Measurements from ENCODE around the gene LRP3. TPM values are rescaled to one million over a fixed set of nuclear protein-coding genes. Genes with fewer than 3 reads are reported as not detected.
"Not testable (repeated sequence)": the region's sequence is repeated elsewhere in the genome, so short reads cannot be mapped to it uniquely, and the experiment has no call there.

Gene LRP3
- total RNA-seq, 2 experiments from 2014 or later: 0.11 TPM; not detected in 1

DNA sequence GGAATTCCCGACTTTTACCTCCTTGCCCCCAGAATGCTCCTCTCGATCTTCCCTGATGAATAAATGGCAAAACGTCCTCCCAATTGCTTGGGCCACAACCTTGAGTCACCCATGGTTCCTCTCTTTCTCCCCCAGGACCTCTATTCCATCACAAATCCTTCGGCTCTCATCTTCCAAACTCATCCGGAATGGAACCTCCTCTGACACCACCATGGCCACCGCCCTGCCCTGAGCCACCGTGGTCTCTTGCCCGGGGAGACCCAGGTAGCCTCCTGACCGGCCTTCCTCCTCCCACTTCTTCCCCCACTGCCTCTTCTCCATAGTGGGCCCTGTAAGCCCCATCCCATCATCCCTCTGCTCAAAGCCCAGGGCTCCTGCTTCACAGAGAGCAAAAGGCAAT lies 26.6 kb downstream of the LRP3 start:
- no peak overlapping the region for H3K4me3 ChIP-seq (ENCODE audit: low read length)
- intact Hi-C loops (cut with DNase I, micrococcal nuclease): no loop called here
- peaks cover 34% of the 10 kb centered on the region for H3K27me3 Mint-ChIP-seq
- no peaks in the 10 kb centered on the region for H3K36me3 Mint-ChIP-seq (ENCODE audit: low read depth)
- no peaks in the 10 kb centered on the region for H3K9me3 Mint-ChIP-seq
- peaks cover 0 to 8% of the 10 kb centered on the region in 2 experiments for H3K9me3 ChIP-seq (ENCODE audit: control insufficient read depth in 1 of 2, insufficient read depth in 1 of 2, low read length in 2 of 2)
- H3K4me1 Mint-ChIP-seq (ENCODE audit: low read depth): peaks cover 4% of the 10 kb centered on the region
- CTCF ChIA-PET: no interaction called here
- H3K4me3 Mint-ChIP-seq: no peak overlapping the region
- H3K27ac ChIP-seq (ENCODE audit: low read depth in 1 of 2, low read length in 2 of 2): no peak overlapping the region
- no peaks in the 10 kb centered on the region for H3K36me3 ChIP-seq (ENCODE audit: insufficient read depth, low read length)
- POLR2A ChIA-PET: no interaction called here
- H3K27ac Mint-ChIP-seq: no peak overlapping the region
- TF ChIP-seq CTCF (IDR thresholded peaks at IDR 0.05): no peak
- no peak for ATAC-seq (ENCODE audit: poor library complexity)
- DNase-seq: no peak
- H3K27me3 ChIP-seq (ENCODE audit: control insufficient read depth in 1 of 2, insufficient read depth in 2 of 2, low read length in 2 of 2): peaks cover 21 to 25% of the 10 kb centered on the region in 2 experiments
- H3K4me1 ChIP-seq (ENCODE audit: insufficient read depth, low read length): peaks cover 4% of the 10 kb centered on the region

DNA sequence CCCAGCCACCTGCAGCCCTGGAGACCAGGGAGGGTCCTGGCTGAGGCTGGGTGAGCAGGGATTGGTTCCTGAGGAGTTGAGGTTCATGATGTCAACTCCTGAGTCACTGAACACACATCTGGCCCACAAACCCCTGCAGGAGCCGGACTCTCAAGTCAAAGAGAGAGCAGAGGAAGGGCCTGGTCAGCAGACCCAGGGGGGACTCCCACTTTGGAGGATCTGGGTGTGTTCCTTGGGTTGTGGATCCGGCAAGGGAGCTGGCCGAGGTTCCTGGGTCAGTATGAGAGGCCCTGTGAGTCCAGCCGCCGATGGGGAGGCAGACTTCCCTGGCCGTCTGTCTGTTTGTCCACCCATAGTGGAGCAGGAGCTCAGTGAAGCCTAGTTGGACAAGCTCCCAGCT lies 27.5 kb downstream of the LRP3 start:
- Histone ChIP-seq H3K9me3 (ENCODE audit: control insufficient read depth in 1 of 2, insufficient read depth in 1 of 2, low read length in 2 of 2) (peaks cover 0 to 8% of the 10 kb centered on the region in 2 experiments), H3K4me1 (ENCODE audit: insufficient read depth, low read length) (peaks cover 12% of the 10 kb centered on the region), H3K27ac (ENCODE audit: low read depth in 1 of 2, low read length in 2 of 2) (no peak overlapping the region), H3K4me3 (ENCODE audit: low read length) (no peak overlapping the region), H3K36me3 (ENCODE audit: insufficient read depth, low read length) (no peaks in the 10 kb centered on the region), H3K27me3 (ENCODE audit: control insufficient read depth in 1 of 2, insufficient read depth in 2 of 2, low read length in 2 of 2) (peaks cover 28 to 33% of the 10 kb centered on the region in 2 experiments)
- no peak for TF ChIP-seq CTCF (IDR thresholded peaks at IDR 0.05)
- intact Hi-C loops (cut with DNase I, micrococcal nuclease): no loop called here
- no peak for ATAC-seq (ENCODE audit: poor library complexity)
- DNase-seq: no peak
- ChIA-PET CTCF (no interaction called here), POLR2A (no interaction called here)
- Mint-ChIP-seq H3K9me3 (no peaks in the 10 kb centered on the region), H3K27me3 (peaks cover 42% of the 10 kb centered on the region), H3K27ac (no peak overlapping the region), H3K4me1 (ENCODE audit: low read depth) (peaks cover 12% of the 10 kb centered on the region), H3K36me3 (ENCODE audit: low read depth) (no peaks in the 10 kb centered on the region), H3K4me3 (no peak overlapping the region)

DNA sequence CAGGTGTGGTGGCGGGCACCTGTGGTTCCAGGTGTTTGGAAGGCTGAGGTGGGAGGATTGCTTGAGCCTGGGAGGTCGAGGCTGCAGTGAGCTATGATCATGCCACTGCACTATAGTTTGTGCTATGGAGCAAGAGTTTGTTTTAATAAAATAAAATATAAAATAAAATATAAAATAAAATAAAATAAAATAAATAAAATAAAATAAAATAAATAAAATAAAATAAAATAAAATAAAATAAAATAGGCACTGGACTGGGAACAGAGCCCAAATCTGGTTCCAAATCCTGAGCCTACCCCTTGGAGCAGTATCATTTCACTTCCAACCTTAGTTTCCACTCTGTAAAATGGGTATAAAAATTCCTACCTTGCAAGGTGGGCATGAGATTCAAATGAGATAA lies 28.1 kb downstream of the LRP3 start:
- H3K36me3 Mint-ChIP-seq (ENCODE audit: low read depth); POLR2A ChIA-PET; H3K9me3 Mint-ChIP-seq; H3K27ac Mint-ChIP-seq; intact Hi-C loops (cut with DNase I, micrococcal nuclease); H3K4me3 ChIP-seq (ENCODE audit: low read length); DNase-seq; ATAC-seq (ENCODE audit: poor library complexity); H3K36me3 ChIP-seq (ENCODE audit: insufficient read depth, low read length); CTCF ChIA-PET; H3K27ac ChIP-seq (ENCODE audit: low read depth in 1 of 2, low read length in 2 of 2); H3K4me3 Mint-ChIP-seq: not testable (repeated sequence)
- Mint-ChIP-seq H3K4me1 (ENCODE audit: low read depth) (peaks cover 12% of the 10 kb centered on the region), H3K27me3 (peaks cover 46% of the 10 kb centered on the region)
- peaks cover 31 to 37% of the 10 kb centered on the region in 2 experiments for H3K27me3 ChIP-seq (ENCODE audit: control insufficient read depth in 1 of 2, insufficient read depth in 2 of 2, low read length in 2 of 2)
- peaks cover 2 to 12% of the 10 kb centered on the region in 2 experiments for H3K9me3 ChIP-seq (ENCODE audit: control insufficient read depth in 1 of 2, insufficient read depth in 1 of 2, low read length in 2 of 2)
- H3K4me1 ChIP-seq (ENCODE audit: insufficient read depth, low read length): peaks cover 16% of the 10 kb centered on the region

DNA sequence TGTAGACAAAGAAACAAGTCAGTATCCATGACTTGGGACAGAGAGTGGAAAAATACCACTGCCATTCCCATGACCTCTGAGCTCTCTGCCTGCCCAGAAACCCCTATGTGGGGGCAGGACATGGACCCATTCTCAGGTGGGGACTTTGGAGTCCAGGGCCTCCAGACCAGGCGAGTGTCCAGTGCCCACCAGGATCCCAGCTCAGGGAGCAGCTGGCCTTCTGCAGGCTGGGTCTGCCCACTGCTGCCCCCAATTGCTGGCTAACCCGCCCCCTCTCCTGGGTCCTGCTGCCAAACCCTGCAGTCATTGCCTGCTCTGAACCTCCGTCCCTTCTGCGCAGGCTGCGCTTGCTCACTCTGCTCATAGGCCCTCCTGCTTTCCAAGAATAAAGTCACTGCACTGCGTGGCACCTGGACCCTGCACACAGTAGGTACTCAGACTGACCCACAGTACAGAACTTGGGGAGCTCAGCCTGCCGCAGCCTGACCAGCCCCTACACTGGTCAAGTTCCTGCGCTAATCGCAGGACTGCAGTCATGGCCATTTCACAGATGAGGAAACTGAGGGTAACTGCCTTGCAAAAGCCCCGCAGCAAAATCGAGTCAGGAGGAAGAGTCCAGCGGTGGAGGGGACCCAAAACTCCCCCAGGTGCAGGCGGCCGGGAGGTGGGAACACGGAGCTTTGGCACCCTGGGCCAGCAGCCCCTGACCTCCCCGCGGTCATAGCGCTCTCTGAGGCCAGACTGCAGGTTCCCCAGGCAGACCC lies 30.7 kb downstream of the LRP3 start:
- H3K4me1 Mint-ChIP-seq (ENCODE audit: low read depth): peaks cover 12% of the 10 kb centered on the region
- CTCF ChIA-PET: no interaction called here
- Histone ChIP-seq H3K9me3 (ENCODE audit: control insufficient read depth in 1 of 2, insufficient read depth in 1 of 2, low read length in 2 of 2) (peaks cover 23 to 24% of the 10 kb centered on the region in 2 experiments), H3K4me3 (ENCODE audit: low read length) (no peak overlapping the region), H3K27me3 (ENCODE audit: control insufficient read depth in 1 of 2, insufficient read depth in 2 of 2, low read length in 2 of 2) (peaks cover 40 to 57% of the 10 kb centered on the region in 2 experiments), H3K27ac (ENCODE audit: low read depth in 1 of 2, low read length in 2 of 2) (no peak overlapping the region), H3K36me3 (ENCODE audit: insufficient read depth, low read length) (no peaks in the 10 kb centered on the region), H3K4me1 (ENCODE audit: insufficient read depth, low read length) (peaks cover 16% of the 10 kb centered on the region)
- H3K36me3 Mint-ChIP-seq (ENCODE audit: low read depth): peaks cover 13% of the 10 kb centered on the region
- no peak for TF ChIP-seq CTCF (IDR thresholded peaks at IDR 0.05)
- peaks cover 8% of the 10 kb centered on the region for H3K9me3 Mint-ChIP-seq
- peaks cover 69% of the 10 kb centered on the region for H3K27me3 Mint-ChIP-seq
- DNase-seq: no peak
- H3K27ac Mint-ChIP-seq: no peak overlapping the region
- POLR2A ChIA-PET: no interaction called here
- intact Hi-C loops (cut with DNase I, micrococcal nuclease): no loop called here
- peak overlapping the region; percentile 31 for H3K4me3 Mint-ChIP-seq
- ATAC-seq (ENCODE audit: poor library complexity): no peak

Data from CD4-positive, alpha-beta T cell (primary cell).